ENCODE results near the gene PEAK1. TPM values are rescaled to one million over a fixed set of nuclear protein-coding genes. Genes with fewer than 3 reads are reported as not detected.

The PEAK1 gene
- total and polyA plus RNA-seq, 2 donors (not counting 3 experiments of a cell fraction or from before 2014, with no cell fraction given): 17.9 to 91.9 TPM

- Histone ChIP-seq H3K36me3 (ENCODE audit: control insufficient read depth in 2 of 2, extremely low read depth in 1 of 2, insufficient read depth in 2 of 2, low read length in 2 of 2) (peaks cover 4% of the 10 kb centered on the region in 2 experiments), H3K4me3 (replicated peaks in 1 of 3; ENCODE audit: insufficient read depth in 1 of 3, low read depth in 1 of 3, low read length in 3 of 3) (no peak overlapping the region), H3K79me2 (ENCODE audit: control insufficient read depth, insufficient read depth, low read length) (no peaks in the 10 kb centered on the region), H3K27me3 (ENCODE audit: control insufficient read depth in 2 of 2, insufficient read depth in 2 of 2, low read length in 2 of 2) (no peaks in the 10 kb centered on the region), H3K4me1 (ENCODE audit: control insufficient read depth, extremely low read depth, insufficient read depth, low read length) (no peaks in the 10 kb centered on the region), H4K20me1 (replicated peaks; ENCODE audit: control insufficient read depth, extremely low read depth, insufficient read depth, low read length) (peaks cover 3% of the 10 kb centered on the region), H3K27ac (ENCODE audit: insufficient read depth, low read depth, low read length) (no peak overlapping the region), H2AFZ (ENCODE audit: low read depth, low read length) (no peak overlapping the region), H3K9ac (replicated peaks; ENCODE audit: extremely low read depth, insufficient read depth, low read length) (no peak overlapping the region), H3K9me3 (replicated peaks; ENCODE audit: control insufficient read depth, insufficient read depth, low read length) (no peaks in the 10 kb centered on the region), H3K9me1 (replicated peaks; ENCODE audit: control insufficient read depth, extremely low read depth, insufficient read depth, low read length) (no peaks in the 10 kb centered on the region), H3K4me2 (ENCODE audit: insufficient read depth, low read length) (no peak overlapping the region)
- DNase-seq (ENCODE audit: low read depth, low spot score) (no peak), FAIRE-seq (no peak)
- ChIA-PET POLR2A (no interaction called here), CTCF (interaction anchor here (0.9 kb wide), 1 partner anchor 250 kb away, joined by 4 read pairs; no protein-coding TSS in a partner anchor)
- dilution Hi-C loops (cut with MboI; ENCODE audit: extremely low pct_ligation_motif_present, low sequenced_read_pairs): no loop called here
- BruUV-seq (replicated peaks): no TSS peak
- no peak for TF ChIP-seq EZH2 (IDR thresholded peaks at IDR 0.05; ENCODE audit: borderline replicate concordance, low read depth, low read length, severe bottlenecking)
- TF ChIP-seq JUN (IDR thresholded peaks at IDR 0.05; ENCODE audit: borderline replicate concordance, insufficient read depth, insufficient read length, low read depth): no peak
- no peak for TF ChIP-seq FOS (IDR thresholded peaks at IDR 0.05; ENCODE audit: borderline replicate concordance, insufficient read depth, low read length)
- no peak for TF ChIP-seq MYC (IDR thresholded peaks at IDR 0.05; ENCODE audit: low read depth, low read length)
- no peak for TF ChIP-seq CTCF (IDR thresholded peaks at IDR 0.05; ENCODE audit: extremely low read depth in 1 of 2, insufficient read depth in 1 of 2, low read depth in 1 of 2, low read length in 2 of 2)
- TF ChIP-seq POLR2AphosphoS5 (IDR thresholded peaks at IDR 0.05; ENCODE audit: insufficient read depth, low read depth, low read length): no peak
- no peak for TF ChIP-seq POLR2A (IDR thresholded peaks at IDR 0.05; ENCODE audit: low read depth, low read length)
- TF ChIP-seq GATA2 (IDR thresholded peaks at IDR 0.05; ENCODE audit: insufficient read depth, insufficient read length, low read depth, low read length): no peak
- TF ChIP-seq, protein P1, sequence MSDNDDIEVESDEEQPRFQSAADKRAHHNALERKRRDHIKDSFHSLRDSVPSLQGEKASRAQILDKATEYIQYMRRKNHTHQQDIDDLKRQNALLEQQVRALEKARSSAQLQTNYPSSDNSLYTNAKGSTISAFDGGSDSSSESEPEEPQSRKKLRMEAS (IDR thresholded peaks at IDR 0.05; ENCODE audit: insufficient read depth, insufficient read length): no peak
- intact Hi-C loops (cut with micrococcal nuclease): no loop called here
Measured at GRCh38 chr15:77247116-77247515, 172.8 kb downstream of the PEAK1 start.
